K562 (cell line): Measurements from ENCODE around the gene SNX25. TPM values are rescaled to one million over a fixed set of nuclear protein-coding genes. Genes with fewer than 3 reads are reported as not detected.

Experiments
- CTCF ChIP-seq, 3 experiments: IDR thresholded peaks in 2 of 3; conservative IDR thresholded peaks in 1 of 3; 2 replicates each; pipeline ENCODE4 v1.5.1; 2011 to 2012; ENCODE audit warnings: low read length in 3 of 3, mild to moderate bottlenecking in 3 of 3, control low read depth in 2 of 3, improper control_type of control experiment in 1 of 3, inconsistent platforms in 1 of 3, low read depth in 1 of 3, mixed read lengths in 1 of 3, moderate library complexity in 1 of 3; ENCODE audit not compliant: insufficient read depth in 2 of 3
- DEAF1 ChIP-seq: fragments of 450-650 bp; formaldehyde crosslinking; IDR thresholded peaks from 2 replicates; pipeline ENCODE4 v1.4.0; 2020; ENCODE audit warnings: mild to moderate bottlenecking, moderate library complexity
- EZH2 ChIP-seq: IDR thresholded peaks from 2 replicates; pipeline ENCODE4 v1.6.1; 2012; ENCODE audit warnings: low read depth, mild to moderate bottlenecking, inconsistent platforms, low read length, borderline replicate concordance
- KLF13 ChIP-seq: fragments of 450-650 bp; IDR thresholded peaks from 2 replicates; pipeline ENCODE4 v1.6.1; 2016; ENCODE audit warnings: missing genetic modification characterization, low read depth, mild to moderate bottlenecking, missing compliant biosample characterization, moderate library complexity, borderline replicate concordance
- MAX ChIP-seq: sonication (generic); formaldehyde crosslinking; IDR thresholded peaks from 2 replicates; pipeline ENCODE4 v1.9.0; 2022; ENCODE audit warnings: mild to moderate bottlenecking, missing genetic modification reagents
- REST ChIP-seq, 2 experiments: fragments of 450-650 bp; formaldehyde crosslinking in 1 of 2; IDR thresholded peaks; 2 replicates each; pipeline versions ENCODE4 v1.4.0 to v1.6.1; 2014 to 2020; ENCODE audit warnings: mild to moderate bottlenecking in 2 of 2, borderline replicate concordance in 1 of 2, low read depth in 1 of 2
- RREB1 ChIP-seq: fragments of 250-450 bp; sonication (Bioruptor Pico); IDR thresholded peaks from 2 replicates; pipeline ENCODE4 v1.4.0; 2020
- polyA plus RNA-seq, 8 experiments: library from polyadenylated mRNA; depleted of rRNA in 4 of 8; stranded (reverse) in 5 of 8; unstranded in 3 of 8; fragments of >200 nt; fragmentation: Nextera tagmentation in 2 of 8; fragmentation: Illumina TruSeq in 1 of 8; extraction: Ambion mirVana in 2 of 8; extraction: Trizol in 1 of 8; gene quantifications; 2 replicates each; pipeline versions ENCODE4 v1.2.1 to v1.2.3, GENCODE V29; 2011 to 2014; ENCODE audit warnings: inconsistent platforms in 1 of 8, missing spikeins in 1 of 8
- total RNA-seq, 7 experiments: library from RNA; depleted of rRNA in 6 of 7; stranded (reverse); fragments of >200 nt in 6 of 7; fragmentation: Illumina TruSeq in 2 of 7; extraction: Trizol in 2 of 7; gene quantifications; 2 replicates each; pipeline versions ENCODE4 v1.2.1 to v1.2.3, GENCODE V29; 2011 to 2021; ENCODE audit warnings: low replicate concordance in 1 of 7

SNX25 gene
- total and polyA plus RNA-seq, 9 of the 15 experiments (the other 6 are each of a cell fraction or from before 2014, with no cell fraction given), result 2.5 to 23.4 (median 13.3) TPM

GRCh38 chr4:185183622-185184281 lies 25.6 kb upstream of the SNX25 start (continued):
- no peak for TF ChIP-seq KLF13 (tag)
- no peak for TF ChIP-seq MAX (CRISPR knock-in tag)
- TF ChIP-seq REST (IDR thresholded peaks at IDR 0.05; ENCODE audit: borderline replicate concordance), result peak; percentile 37; the same call in 1 of the 2 replicates
- no peak for TF ChIP-seq REST (CRISPR knock-in tag; IDR thresholded peaks at IDR 0.05; ENCODE audit: low read depth)
- TF ChIP-seq EZH2, result no peak
- peak; percentile 65 to 88 (median 75) for TF ChIP-seq CTCF (IDR thresholded peaks at IDR 0.05 in 2 of 3, conservative IDR thresholded peaks at IDR 0.05 in 1 of 3; ENCODE audit: insufficient read depth in 2 of 3, low read depth in 1 of 3, low read length in 3 of 3)
- no peak for TF ChIP-seq RREB1 (CRISPR knock-in tag)
- TF ChIP-seq DEAF1 (CRISPR knock-in tag), result peak; percentile 42; the same call in 1 of the 2 replicates
